ENCODE data around the gene RAD52. TPM values are rescaled to one million over a fixed set of nuclear protein-coding genes. Genes with fewer than 3 reads are reported as not detected.

Gene RAD52
- total RNA-seq, 1 experiment from 2014 or later: 22.2 TPM

GRCh38 chr12:867905-868304 is 81.6 kb downstream of the RAD52 start:
- no peaks in the 10 kb centered on the region for H3K9me3 Mint-ChIP-seq (ENCODE audit: low read depth, unreplicated experiment)
- DNase-seq: no peak
- H3K27ac Mint-ChIP-seq (ENCODE audit: unreplicated experiment): no peak overlapping the region
- TF ChIP-seq CTCF (IDR thresholded peaks at IDR 0.05; ENCODE audit: unreplicated experiment): no peak
- BruUV-seq (replicated peaks): no TSS peak
- H3K4me3 Mint-ChIP-seq (ENCODE audit: low read depth, unreplicated experiment): no peak overlapping the region
- CTCF ChIA-PET: interaction anchor here (0.6 kb wide), 1 partner anchor 1811 kb away, joined by 3 read pairs; no protein-coding TSS in a partner anchor
- H3K36me3 Mint-ChIP-seq (ENCODE audit: insufficient read depth, unreplicated experiment): no peaks in the 10 kb centered on the region
- no peaks in the 10 kb centered on the region for H3K27me3 Mint-ChIP-seq (ENCODE audit: unreplicated experiment)
- H3K4me1 Mint-ChIP-seq (ENCODE audit: low read depth, unreplicated experiment): no peaks in the 10 kb centered on the region
- intact Hi-C loops (cut with micrococcal nuclease; ENCODE audit: unreplicated experiment): no loop called here

GRCh38 chr12:865614-866013 is 83.9 kb downstream of the RAD52 start:
- H3K36me3 Mint-ChIP-seq (ENCODE audit: insufficient read depth, unreplicated experiment): no peaks in the 10 kb centered on the region
- no TSS peak for BruUV-seq (replicated peaks)
- H3K4me1 Mint-ChIP-seq (ENCODE audit: low read depth, unreplicated experiment): no peaks in the 10 kb centered on the region

GRCh38 chr12:863285-863684 is 86.2 kb downstream of the RAD52 start:
- no peak for DNase-seq
- intact Hi-C loops (cut with micrococcal nuclease; ENCODE audit: unreplicated experiment): no loop called here
- Mint-ChIP-seq H3K36me3 (ENCODE audit: insufficient read depth, unreplicated experiment) (peaks cover 5% of the 10 kb centered on the region), H3K9me3 (ENCODE audit: low read depth, unreplicated experiment) (no peaks in the 10 kb centered on the region), H3K4me3 (ENCODE audit: low read depth, unreplicated experiment) (no peak overlapping the region), H3K27me3 (ENCODE audit: unreplicated experiment) (no peaks in the 10 kb centered on the region), H3K4me1 (ENCODE audit: low read depth, unreplicated experiment) (no peaks in the 10 kb centered on the region), H3K27ac (ENCODE audit: unreplicated experiment) (no peak overlapping the region)
- no peak for TF ChIP-seq CTCF (IDR thresholded peaks at IDR 0.05; ENCODE audit: unreplicated experiment)
- no TSS peak for BruUV-seq (replicated peaks)
- CTCF ChIA-PET: interaction anchor here (1.1 kb wide), 1 partner anchor 8 kb away, joined by 4 read pairs; no protein-coding TSS in a partner anchor

More at GRCh38 chr12:865614-866013, 83.9 kb downstream of the RAD52 start:
- intact Hi-C loops (cut with micrococcal nuclease; ENCODE audit: unreplicated experiment): no loop called here
- CTCF ChIA-PET: no interaction called here
- no peak overlapping the region for H3K4me3 Mint-ChIP-seq (ENCODE audit: low read depth, unreplicated experiment)
- H3K27ac Mint-ChIP-seq (ENCODE audit: unreplicated experiment): no peak overlapping the region
- no peak for TF ChIP-seq CTCF (IDR thresholded peaks at IDR 0.05; ENCODE audit: unreplicated experiment)
- no peaks in the 10 kb centered on the region for H3K9me3 Mint-ChIP-seq (ENCODE audit: low read depth, unreplicated experiment)
- no peaks in the 10 kb centered on the region for H3K27me3 Mint-ChIP-seq (ENCODE audit: unreplicated experiment)
- no peak for DNase-seq

GRCh38 chr12:862303-862911 is 87.1 kb downstream of the RAD52 start:
- no peak for DNase-seq
- no peak for TF ChIP-seq CTCF (IDR thresholded peaks at IDR 0.05; ENCODE audit: unreplicated experiment)
- BruUV-seq (replicated peaks): no TSS peak
- no peaks in the 10 kb centered on the region for H3K27me3 Mint-ChIP-seq (ENCODE audit: unreplicated experiment)
- H3K4me1 Mint-ChIP-seq (ENCODE audit: low read depth, unreplicated experiment): no peaks in the 10 kb centered on the region
- H3K27ac Mint-ChIP-seq (ENCODE audit: unreplicated experiment): no peak overlapping the region
- peaks cover 5% of the 10 kb centered on the region for H3K36me3 Mint-ChIP-seq (ENCODE audit: insufficient read depth, unreplicated experiment)
- no peak overlapping the region for H3K4me3 Mint-ChIP-seq (ENCODE audit: low read depth, unreplicated experiment)
- no peaks in the 10 kb centered on the region for H3K9me3 Mint-ChIP-seq (ENCODE audit: low read depth, unreplicated experiment)
- CTCF ChIA-PET: no interaction called here
- intact Hi-C loops (cut with micrococcal nuclease; ENCODE audit: unreplicated experiment): no loop called here

Other genes with a start within 250 kb of the RAD52 start
- gene WNK1, start 197.1 kb downstream of the RAD52 start, total RNA-seq (2022): 93.8 and 107 TPM in 2 replicates
- gene ERC1, start 41.5 kb upstream of the RAD52 start, total RNA-seq (2022): 36.0 and 39.4 TPM in 2 replicates

All from Calu3 (cell line).